ENCODE data around the gene MT1B.

- TF ChIP-seq GATA3 (IDR thresholded peaks at IDR 0.05; ENCODE audit: low read depth, low read length): no peak
- no peak for TF ChIP-seq GATA2 (IDR thresholded peaks at IDR 0.05; ENCODE audit: low read depth, low read length)
Observed at GRCh38 chr16:56614549-56614991, 37.1 kb upstream of the MT1B start.

Measured in SH-SY5Y (cell line).